ENCODE results near the gene IMP4. TPM values are rescaled to one million over a fixed set of nuclear protein-coding genes. Genes with fewer than 3 reads are reported as not detected.

IMP4 gene, protein sequence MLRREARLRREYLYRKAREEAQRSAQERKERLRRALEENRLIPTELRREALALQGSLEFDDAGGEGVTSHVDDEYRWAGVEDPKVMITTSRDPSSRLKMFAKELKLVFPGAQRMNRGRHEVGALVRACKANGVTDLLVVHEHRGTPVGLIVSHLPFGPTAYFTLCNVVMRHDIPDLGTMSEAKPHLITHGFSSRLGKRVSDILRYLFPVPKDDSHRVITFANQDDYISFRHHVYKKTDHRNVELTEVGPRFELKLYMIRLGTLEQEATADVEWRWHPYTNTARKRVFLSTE
- total RNA-seq, result 10 to 100 TPM; 80.7 to 88.6 TPM

DNA sequence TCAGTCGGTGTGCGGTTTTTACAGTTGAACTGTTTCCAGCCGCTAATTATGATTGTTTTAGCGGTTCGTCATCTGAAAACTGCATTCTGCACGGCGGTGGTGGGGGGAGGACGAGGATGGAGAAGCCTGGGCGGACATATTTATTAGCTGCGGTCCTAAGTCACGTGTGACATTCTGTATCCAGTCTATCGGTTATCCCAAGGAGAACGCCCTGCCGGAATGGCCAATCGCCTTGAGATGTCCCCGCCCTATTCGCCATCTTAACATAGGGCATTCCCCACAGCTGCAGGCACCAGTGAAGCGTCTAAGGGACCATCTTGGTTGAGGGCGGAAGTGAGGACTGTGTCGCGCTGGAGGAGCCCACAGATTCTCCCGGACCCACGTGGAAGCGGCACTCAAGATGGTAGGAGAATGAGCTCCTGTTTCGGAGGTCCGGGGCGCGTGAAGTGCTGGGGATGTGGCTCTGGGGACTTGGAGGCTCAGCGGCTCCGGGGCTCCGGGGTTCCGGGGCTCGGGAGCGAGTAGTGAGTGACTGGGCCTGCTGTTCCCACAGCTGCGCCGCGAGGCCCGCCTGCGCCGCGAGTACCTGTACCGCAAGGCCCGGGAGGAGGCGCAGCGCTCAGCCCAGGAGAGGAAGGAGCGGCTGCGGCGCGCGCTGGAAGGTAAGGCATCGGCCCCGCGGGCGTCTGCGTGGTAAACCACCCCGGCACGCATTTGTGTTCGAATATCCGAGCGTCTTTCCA is at the start of gene IMP4:
Gene IMP4 (plus strand): TSS at position 365 of the 743 bp plus-strand sequence. CDS start 36 bp downstream, at position 401.
- Mint-ChIP-seq H3K4me3 (peak within 1 kb of the TSS; percentile 100), H3K9me3 (ENCODE audit: insufficient read depth) (no peaks in the 10 kb centered on the region), H3K4me1 (ENCODE audit: low read depth) (peaks cover 44% of the 10 kb centered on the region), H3K27ac (peak within 1 kb of the TSS; percentile 100), H3K27me3 (ENCODE audit: low read depth) (no peaks in the 10 kb centered on the region), H3K36me3 (ENCODE audit: low read depth) (peaks cover 67% of the 10 kb centered on the region)
- ChIA-PET CTCF (interaction anchor here (0.8 to 4.5 kb wide), 8 partner anchors 9 to 466 kb away, joined by 3 to 64 read pairs (median 10); partner anchors contain the start of genes MZT2B, PTPN18 and SMPD4), POLR2A (interaction anchor here (0.7 to 3.8 kb wide), 10 partner anchors 9 to 1150 kb away, joined by 3 to 31 read pairs (median 13); partner anchors contain the start of gene SMPD4)
- DNase-seq (peak; percentile 98), ATAC-seq (peak; percentile 90)

DNA sequence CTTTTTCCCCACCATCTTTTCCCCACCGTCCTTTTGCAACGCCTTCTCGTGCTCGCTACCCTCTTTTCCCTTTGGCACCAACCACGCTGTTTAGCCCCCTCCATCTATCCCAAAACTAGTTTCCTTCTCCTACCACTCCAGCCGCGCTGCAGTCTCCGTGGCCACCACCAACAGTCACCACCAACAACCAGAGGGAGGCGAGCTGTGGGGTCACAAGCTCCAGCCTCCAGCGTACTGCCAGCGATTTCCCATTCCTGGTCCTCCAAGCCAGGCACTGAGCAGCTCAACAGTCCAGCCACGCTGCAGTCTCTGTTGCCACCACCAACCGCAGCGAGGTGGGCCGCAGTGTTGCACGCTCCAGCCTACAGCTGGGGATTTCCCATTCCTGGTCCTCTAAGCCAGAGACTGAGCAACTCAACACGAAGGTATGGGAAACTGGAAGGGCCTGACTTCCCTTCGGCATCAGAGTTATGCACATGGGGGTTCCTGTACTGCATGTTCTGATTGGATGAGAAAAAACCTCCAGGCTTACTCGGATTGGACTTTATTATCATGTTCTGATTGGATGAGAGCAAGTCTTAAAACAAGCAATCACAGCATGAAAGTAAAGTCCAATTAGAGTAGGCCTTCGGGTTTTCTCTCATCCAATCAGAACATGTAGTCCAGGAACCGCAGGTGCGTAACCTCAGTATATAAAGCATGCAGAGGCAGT is 42.3 kb upstream of the IMP4 start:
- Mint-ChIP-seq H3K9me3 (ENCODE audit: insufficient read depth) (no peaks in the 10 kb centered on the region), H3K27me3 (ENCODE audit: low read depth) (peaks cover 19% of the 10 kb centered on the region)

DNA sequence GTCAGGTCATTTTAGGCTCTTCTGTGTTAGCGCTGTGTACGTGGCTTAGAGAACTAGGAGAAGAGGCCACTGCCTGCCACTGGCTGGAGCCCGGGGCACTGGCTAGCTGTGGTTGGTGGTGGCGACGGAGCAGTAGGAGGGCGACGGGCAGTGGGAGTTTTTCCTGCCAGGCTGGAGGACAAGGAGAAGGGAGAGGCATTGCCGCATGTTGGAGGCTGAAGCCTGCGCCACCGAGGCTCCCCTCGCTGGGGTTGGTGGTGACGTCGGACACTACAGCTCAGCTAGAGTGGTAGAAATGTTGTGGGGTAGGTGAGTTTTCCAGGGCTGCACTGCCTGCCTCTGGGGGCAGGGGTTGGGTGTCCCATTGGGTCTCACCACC is 41.7 kb upstream of the IMP4 start:
- CTCF ChIA-PET, result no interaction called here
- Mint-ChIP-seq H3K27ac (no peak overlapping the region), H3K36me3 (ENCODE audit: low read depth) (no peaks in the 10 kb centered on the region), H3K9me3 (ENCODE audit: insufficient read depth) (no peaks in the 10 kb centered on the region), H3K4me3 (no peak overlapping the region), H3K27me3 (ENCODE audit: low read depth) (peaks cover 15% of the 10 kb centered on the region), H3K4me1 (ENCODE audit: low read depth) (no peaks in the 10 kb centered on the region)
- POLR2A ChIA-PET, result no interaction called here
- DNase-seq (no peak), ATAC-seq (no peak)

More for the DNA sequence above, 42.3 kb upstream of the IMP4 start:
- ATAC-seq (no peak), DNase-seq (no peak)
- ChIA-PET POLR2A (no interaction called here), CTCF (no interaction called here)
- Mint-ChIP-seq H3K4me3 (no peak overlapping the region), H3K4me1 (ENCODE audit: low read depth) (no peaks in the 10 kb centered on the region), H3K36me3 (ENCODE audit: low read depth) (no peaks in the 10 kb centered on the region), H3K27ac (no peak overlapping the region)

DNA sequence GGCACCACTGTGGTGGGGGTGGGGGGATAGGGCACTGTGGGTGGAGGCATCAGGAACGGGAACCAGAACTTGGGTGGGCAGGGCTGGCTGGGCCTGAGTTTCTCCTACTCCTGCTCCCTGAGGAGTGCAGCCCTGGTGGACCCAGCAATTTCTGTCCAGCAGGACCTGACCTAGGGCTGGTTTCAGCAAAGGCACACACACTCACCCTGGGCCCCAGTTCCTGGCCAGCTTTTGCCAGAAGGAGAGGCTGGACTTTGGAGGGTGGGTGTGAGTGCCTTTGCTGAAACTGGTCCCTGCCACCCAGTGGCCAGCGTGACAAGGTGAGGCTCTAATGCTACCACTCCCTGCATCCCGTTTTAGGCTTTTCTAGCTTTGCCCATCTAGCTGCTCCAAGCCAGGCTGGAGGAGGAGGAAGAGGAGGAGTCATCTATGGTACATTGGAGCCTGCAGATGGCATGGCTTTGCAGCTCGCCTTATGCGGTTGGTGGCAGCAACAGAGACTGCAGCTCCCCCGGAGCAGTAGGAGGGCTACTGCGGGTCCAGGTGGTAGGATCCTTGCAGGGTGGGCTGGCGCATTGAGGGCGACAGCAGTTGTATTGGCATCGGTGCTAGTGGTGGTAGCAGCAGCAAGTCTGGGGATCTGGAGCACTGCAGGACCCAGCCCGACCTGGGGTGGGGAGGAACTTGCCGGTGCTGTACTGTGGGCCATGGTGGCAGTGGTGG is 40.4 kb upstream of the IMP4 start:
- Mint-ChIP-seq H3K4me3 (no peak overlapping the region), H3K27ac (no peak overlapping the region), H3K36me3 (ENCODE audit: low read depth) (no peaks in the 10 kb centered on the region), H3K4me1 (ENCODE audit: low read depth) (no peaks in the 10 kb centered on the region), H3K9me3 (ENCODE audit: insufficient read depth) (no peaks in the 10 kb centered on the region), H3K27me3 (ENCODE audit: low read depth) (peaks cover 21% of the 10 kb centered on the region)
- POLR2A ChIA-PET, result no interaction called here
- CTCF ChIA-PET, result no interaction called here
- ATAC-seq (no peak), DNase-seq (no peak)

DNA sequence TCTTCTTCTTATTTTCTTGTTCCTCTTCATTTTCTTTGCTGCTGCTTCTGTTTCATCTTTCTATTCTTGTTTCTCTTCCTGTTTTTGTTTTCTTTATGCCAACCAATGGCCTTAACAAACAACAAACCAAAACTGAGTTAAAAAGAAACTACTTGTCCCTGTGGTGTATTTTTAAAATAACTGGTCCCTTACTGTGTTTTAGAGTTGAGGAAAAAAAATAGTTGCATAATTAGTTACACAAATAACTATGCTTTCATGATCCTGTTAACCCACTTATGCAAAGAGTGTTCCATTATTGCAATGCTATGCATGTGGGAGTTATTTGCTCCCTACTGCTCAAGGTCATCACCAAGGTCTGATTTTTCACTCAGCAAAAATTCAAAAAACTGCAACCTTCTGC is 39.5 kb upstream of the IMP4 start:
- no peak for ATAC-seq
- DNase-seq, result no peak
- no peaks in the 10 kb centered on the region for H3K4me1 Mint-ChIP-seq (ENCODE audit: low read depth)
- ChIA-PET POLR2A (no interaction called here), CTCF (no interaction called here)
- peaks cover 18% of the 10 kb centered on the region for H3K27me3 Mint-ChIP-seq (ENCODE audit: low read depth)
- no peaks in the 10 kb centered on the region for H3K36me3 Mint-ChIP-seq (ENCODE audit: low read depth)
- H3K9me3 Mint-ChIP-seq (ENCODE audit: insufficient read depth), result no peaks in the 10 kb centered on the region
- H3K4me3 Mint-ChIP-seq, result no peak overlapping the region
- H3K27ac Mint-ChIP-seq, result no peak overlapping the region

DNA sequence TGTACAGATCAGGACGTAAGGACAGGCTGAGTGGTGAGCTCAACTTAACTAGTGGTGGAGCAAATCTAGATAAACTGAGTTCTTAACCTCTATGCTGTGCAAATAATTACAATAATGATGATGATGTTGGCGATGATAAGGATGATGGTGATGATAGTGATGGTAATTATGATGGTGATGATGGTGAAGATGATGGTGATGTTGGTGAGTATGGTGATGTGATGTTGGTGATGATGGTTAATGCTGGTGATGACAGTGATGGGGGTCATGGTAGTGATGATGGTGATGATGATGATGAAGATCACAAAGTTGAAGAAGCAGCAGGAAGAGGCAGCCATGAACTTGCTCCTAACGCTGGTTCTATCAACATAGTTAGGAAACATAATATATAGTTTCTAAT is 38.0 kb upstream of the IMP4 start:
- POLR2A ChIA-PET, result no interaction called here
- no peaks in the 10 kb centered on the region for H3K36me3 Mint-ChIP-seq (ENCODE audit: low read depth)
- CTCF ChIA-PET, result interaction anchor here (1.0 kb wide), 1 partner anchor 29 kb away, joined by 3 read pairs; no protein-coding TSS in a partner anchor

DNA sequence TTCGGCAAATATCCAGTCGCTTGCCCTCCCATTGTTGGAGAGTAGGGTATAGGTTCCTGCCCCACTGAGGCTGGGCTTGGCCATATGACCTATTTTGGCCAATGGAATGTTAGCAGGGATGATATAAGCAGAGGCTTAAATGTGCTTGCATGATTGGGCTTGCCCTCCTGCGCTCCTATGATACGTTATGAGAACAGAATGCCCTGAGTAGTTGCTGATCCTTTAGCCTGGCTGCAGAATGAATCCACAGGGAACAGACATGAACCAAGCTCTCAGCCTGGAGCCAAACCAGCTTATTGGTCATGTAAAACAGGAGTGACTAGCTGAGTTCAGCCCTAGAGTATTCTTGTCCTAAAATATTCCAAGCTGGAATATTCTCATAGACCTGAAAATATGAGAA is 34.8 kb upstream of the IMP4 start:
- ATAC-seq (no peak), DNase-seq (no peak)
- H3K27ac Mint-ChIP-seq, result no peak overlapping the region
- H3K4me1 Mint-ChIP-seq (ENCODE audit: low read depth), result no peaks in the 10 kb centered on the region
- peaks cover 14% of the 10 kb centered on the region for H3K27me3 Mint-ChIP-seq (ENCODE audit: low read depth)
- H3K4me3 Mint-ChIP-seq, result no peak overlapping the region
- H3K36me3 Mint-ChIP-seq (ENCODE audit: low read depth), result no peaks in the 10 kb centered on the region
- POLR2A ChIA-PET, result no interaction called here
- CTCF ChIA-PET, result no interaction called here
- no peaks in the 10 kb centered on the region for H3K9me3 Mint-ChIP-seq (ENCODE audit: insufficient read depth)

More for the DNA sequence above, 38.0 kb upstream of the IMP4 start:
- peaks cover 16% of the 10 kb centered on the region for H3K27me3 Mint-ChIP-seq (ENCODE audit: low read depth)
- H3K4me3 Mint-ChIP-seq, result no peak overlapping the region
- DNase-seq, result no peak
- H3K27ac Mint-ChIP-seq, result no peak overlapping the region
- no peaks in the 10 kb centered on the region for H3K4me1 Mint-ChIP-seq (ENCODE audit: low read depth)
- H3K9me3 Mint-ChIP-seq (ENCODE audit: insufficient read depth), result no peaks in the 10 kb centered on the region
- ATAC-seq, result no peak

DNA sequence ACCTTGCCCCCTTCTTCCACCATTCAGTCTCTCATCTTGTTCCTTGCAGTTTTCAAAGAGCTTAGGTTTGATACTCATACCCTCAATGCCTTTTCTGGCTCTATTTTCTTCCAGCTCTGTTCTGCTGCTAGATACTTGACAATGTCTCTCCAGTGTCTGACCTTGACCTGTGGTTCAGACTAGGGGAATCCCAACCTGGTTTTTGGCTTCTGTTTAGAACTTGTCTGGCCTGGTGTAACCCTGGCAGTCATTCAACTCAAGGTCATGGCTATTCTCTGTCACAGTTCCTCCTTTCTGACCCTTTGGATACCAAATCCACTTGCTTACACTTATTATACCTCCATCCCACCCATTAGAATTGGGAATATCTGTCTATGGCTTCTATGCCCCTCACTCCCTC is 31.8 kb upstream of the IMP4 start:
- DNase-seq (no peak), ATAC-seq (no peak)
- Mint-ChIP-seq H3K9me3 (ENCODE audit: insufficient read depth) (no peaks in the 10 kb centered on the region), H3K27me3 (ENCODE audit: low read depth) (peaks cover 11% of the 10 kb centered on the region), H3K4me1 (ENCODE audit: low read depth) (no peaks in the 10 kb centered on the region), H3K4me3 (no peak overlapping the region), H3K36me3 (ENCODE audit: low read depth) (no peaks in the 10 kb centered on the region), H3K27ac (no peak overlapping the region)
- POLR2A ChIA-PET, result no interaction called here
- CTCF ChIA-PET, result interaction anchor here (1.0 kb wide), 1 partner anchor 22 kb away, joined by 5 read pairs; no protein-coding TSS in a partner anchor

DNA sequence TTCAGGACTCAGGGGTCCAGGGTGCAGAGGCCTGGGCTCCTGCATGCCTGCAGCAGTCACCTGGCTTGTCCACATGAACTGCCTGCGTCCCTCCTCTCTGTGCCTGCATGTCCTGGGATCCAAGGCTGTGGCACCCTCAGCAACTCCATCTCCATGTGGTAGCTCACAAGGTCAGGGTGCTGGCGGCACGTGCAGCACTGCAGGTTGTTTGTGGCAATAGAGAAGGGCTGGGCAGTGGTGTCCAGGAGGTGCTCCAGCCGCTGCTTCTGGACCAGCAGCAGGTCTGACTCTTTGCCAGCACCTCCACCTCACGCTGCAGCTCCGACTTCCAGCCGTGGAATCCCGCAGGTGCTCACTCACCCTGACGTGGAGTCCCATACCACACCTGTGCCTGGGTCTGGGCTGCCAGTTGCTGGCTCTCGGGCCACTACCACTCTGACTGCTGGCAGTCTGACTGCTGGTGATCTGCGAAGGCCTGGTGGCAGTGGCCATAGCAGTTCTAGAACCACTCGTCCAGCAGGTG is 28.8 kb upstream of the IMP4 start:
- Mint-ChIP-seq H3K27me3 (ENCODE audit: low read depth) (no peaks in the 10 kb centered on the region), H3K9me3 (ENCODE audit: insufficient read depth) (no peaks in the 10 kb centered on the region), H3K27ac (no peak overlapping the region), H3K36me3 (ENCODE audit: low read depth) (no peaks in the 10 kb centered on the region), H3K4me1 (ENCODE audit: low read depth) (no peaks in the 10 kb centered on the region), H3K4me3 (no peak overlapping the region)
- DNase-seq, result no peak
- POLR2A ChIA-PET, result no interaction called here
- CTCF ChIA-PET, result no interaction called here
- ATAC-seq, result no peak

DNA sequence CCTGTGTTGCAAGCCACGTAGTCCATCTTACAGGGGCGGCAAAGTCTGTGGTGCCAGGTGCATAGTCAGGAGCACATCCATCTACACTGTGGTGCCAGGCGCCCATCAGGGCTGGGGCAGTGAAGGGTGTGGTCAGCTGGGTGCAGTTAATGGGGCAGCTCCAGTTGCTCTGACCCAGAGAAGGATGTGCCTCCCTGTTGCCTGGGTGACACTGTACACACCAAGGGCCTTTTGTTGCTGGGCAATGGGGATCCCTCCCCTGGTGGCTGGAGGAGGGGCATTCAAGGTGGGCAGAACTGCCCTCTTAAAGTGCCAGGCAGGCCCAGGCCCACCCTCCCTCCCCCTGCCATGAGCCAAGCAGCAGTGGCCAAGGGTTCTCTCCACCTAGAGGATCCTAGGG is 28.3 kb upstream of the IMP4 start:
- no peak for DNase-seq
- ChIA-PET POLR2A (no interaction called here), CTCF (no interaction called here)
- no peaks in the 10 kb centered on the region for H3K9me3 Mint-ChIP-seq (ENCODE audit: insufficient read depth)
- no peaks in the 10 kb centered on the region for H3K27me3 Mint-ChIP-seq (ENCODE audit: low read depth)
- no peaks in the 10 kb centered on the region for H3K36me3 Mint-ChIP-seq (ENCODE audit: low read depth)
- no peak overlapping the region for H3K27ac Mint-ChIP-seq
- no peaks in the 10 kb centered on the region for H3K4me1 Mint-ChIP-seq (ENCODE audit: low read depth)
- ATAC-seq, result no peak
- no peak overlapping the region for H3K4me3 Mint-ChIP-seq

DNA sequence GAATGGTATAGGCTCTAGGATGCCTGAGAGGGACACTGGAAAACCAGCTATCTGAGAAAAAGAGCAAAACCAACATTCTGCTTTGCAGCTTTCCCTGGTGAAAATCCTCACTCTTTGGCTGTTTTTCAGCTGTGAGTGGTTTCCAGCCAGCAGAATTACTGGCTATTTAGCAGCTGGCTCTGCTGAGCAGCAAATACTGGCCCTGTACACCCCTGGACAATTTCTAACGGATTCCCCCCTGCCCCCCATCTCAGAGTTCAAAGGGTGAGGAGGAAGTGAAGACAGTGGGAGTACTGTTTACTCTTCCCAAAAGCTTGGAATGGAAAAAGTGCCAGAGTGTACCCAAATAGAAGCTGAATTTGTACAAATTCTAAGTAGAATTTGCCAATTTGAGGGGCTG is 26.1 kb upstream of the IMP4 start:
- ATAC-seq (no peak), DNase-seq (no peak)
- peaks cover 8% of the 10 kb centered on the region for H3K27me3 Mint-ChIP-seq (ENCODE audit: low read depth)
- H3K27ac Mint-ChIP-seq, result no peak overlapping the region
- no peaks in the 10 kb centered on the region for H3K9me3 Mint-ChIP-seq (ENCODE audit: insufficient read depth)
- H3K4me3 Mint-ChIP-seq, result no peak overlapping the region
- CTCF ChIA-PET, result interaction anchor here (0.6 kb wide), 1 partner anchor 18 kb away, joined by 4 read pairs; no protein-coding TSS in a partner anchor
- no peaks in the 10 kb centered on the region for H3K4me1 Mint-ChIP-seq (ENCODE audit: low read depth)
- H3K36me3 Mint-ChIP-seq (ENCODE audit: low read depth), result no peaks in the 10 kb centered on the region
- POLR2A ChIA-PET, result interaction anchor here (1.0 kb wide), 1 partner anchor 136 kb away, joined by 3 read pairs; the partner anchor contains the start of gene SMPD4
